Subcutaneous adipose tissue (tissue), 4 donors: ENCODE data around the gene SERAC1. TPM values are rescaled to one million over a fixed set of nuclear protein-coding genes. Genes with fewer than 3 reads are reported as not detected.

Experiments used
- CTCF ChIP-seq: fragments of 450-650 bp; IDR thresholded peaks from one replicate; pipeline ENCODE4 v1.5.1; 2016; ENCODE audit warnings: low read depth, mild to moderate bottlenecking, control low read depth, antibody characterized with exemption, moderate library complexity
- total RNA-seq, 4 donors: library from RNA; depleted of rRNA; stranded (reverse); fragments of >200 nt; gene quantifications; one replicate each; pipeline ENCODE4 v1.1.0, GENCODE V29; 2016

SERAC1 gene
- total RNA-seq, 4 donors from 2014 or later: 6.2 to 13.4 (median 12.0) TPM

- TF ChIP-seq CTCF: no peak
Measured at GRCh38 chr6:158087224-158087867, 80.7 kb downstream of the SERAC1 start.

- no peak for TF ChIP-seq CTCF
Measured at GRCh38 chr6:158086504-158087223, 81.4 kb downstream of the SERAC1 start.

- no peak for TF ChIP-seq CTCF
Measured at GRCh38 chr6:158086054-158086503, 82.0 kb downstream of the SERAC1 start.

GRCh38 chr6:158085261-158086053, 82.6 kb downstream of the SERAC1 start:
- TF ChIP-seq CTCF: no peak

- TF ChIP-seq CTCF: no peak
Measured at GRCh38 chr6:158083455-158084325, 84.4 kb downstream of the SERAC1 start.

- no peak for TF ChIP-seq CTCF
Measured at GRCh38 chr6:158081657-158081935, 86.5 kb downstream of the SERAC1 start.
